Astrocyte (in vitro differentiated cells and primary cell): ENCODE results near the gene CYP46A1. TPM values are rescaled to one million over a fixed set of nuclear protein-coding genes. Genes with fewer than 3 reads are reported as not detected.
A peak's percentile ranks its signal among the peaks of the same experiment; 100 is the strongest.

Experiments
- DNase-seq: peaks from one replicate; pipeline ENCODE4 v3.0.0-alpha.2; 2010; ENCODE audit warnings: low read depth
- FAIRE-seq: peaks from 2 replicates; lab custom pipeline; 2011; peaks lifted over from hg19 to GRCh38; lab: Jason Lieb, UNC
- H2AFZ ChIP-seq: 2 replicates; pipeline ENCODE4 v1.6.0; 2012; ENCODE audit warnings: low read depth, low read length, inconsistent platforms
- H3K27ac ChIP-seq: 2 replicates; pipeline ENCODE4 v1.5.1; 2011; ENCODE audit warnings: low read depth, low read length, inconsistent platforms
- H3K27me3 ChIP-seq: 2 replicates; pipeline ENCODE4 v1.6.0; 2011; ENCODE audit warnings: low read length, inconsistent platforms; ENCODE audit not compliant: insufficient read depth
- H3K36me3 ChIP-seq: 2 replicates; pipeline ENCODE4 v1.5.1; 2011; ENCODE audit warnings: low read length, inconsistent platforms; ENCODE audit not compliant: insufficient read depth
- H3K4me1 ChIP-seq: 2 replicates; pipeline ENCODE4 v1.5.1; 2011; ENCODE audit warnings: low read length, inconsistent platforms; ENCODE audit not compliant: insufficient read depth
- H3K4me2 ChIP-seq: 2 replicates; pipeline ENCODE4 v1.6.0; 2012; ENCODE audit warnings: low read length, inconsistent platforms
- H3K4me3 ChIP-seq: 2 replicates; pipeline ENCODE4 v1.5.1; 2011; ENCODE audit warnings: low read depth, mild to moderate bottlenecking, low read length, inconsistent platforms; ENCODE audit not compliant: insufficient read depth
- H3K79me2 ChIP-seq: 2 replicates; pipeline ENCODE4 v1.6.0; 2012; ENCODE audit warnings: mild to moderate bottlenecking, low read length, inconsistent platforms; ENCODE audit not compliant: insufficient read depth
- H3K9ac ChIP-seq: 2 replicates; pipeline ENCODE4 v1.6.0; 2012; ENCODE audit warnings: mild to moderate bottlenecking, low read length, inconsistent platforms
- H3K9me3 ChIP-seq: 2 replicates; pipeline ENCODE4 v1.5.1; 2012; ENCODE audit warnings: low read depth, mild to moderate bottlenecking, low read length, inconsistent platforms; ENCODE audit not compliant: insufficient read depth
- H4K20me1 ChIP-seq: 2 replicates; pipeline ENCODE4 v1.6.0; 2012; ENCODE audit warnings: low read length, inconsistent platforms; ENCODE audit not compliant: insufficient read depth
- H3K27ac Mint-ChIP-seq: one replicate; pipeline ENCODE4 v1.8.0; 2021; ENCODE audit warnings: mild to moderate bottlenecking, mixed read lengths; ENCODE audit not compliant: unreplicated experiment
- H3K27me3 Mint-ChIP-seq: one replicate; pipeline ENCODE4 v1.8.0; 2021; ENCODE audit warnings: low read depth, mixed read lengths; ENCODE audit not compliant: unreplicated experiment
- H3K36me3 Mint-ChIP-seq: one replicate; pipeline ENCODE4 v1.8.0; 2021; ENCODE audit warnings: low read depth, mixed read lengths; ENCODE audit not compliant: unreplicated experiment
- H3K4me1 Mint-ChIP-seq: one replicate; pipeline ENCODE4 v1.8.0; 2021; ENCODE audit warnings: low read depth, mixed read lengths; ENCODE audit not compliant: unreplicated experiment
- H3K4me3 Mint-ChIP-seq: one replicate; pipeline ENCODE4 v1.8.0; 2021; ENCODE audit warnings: mild to moderate bottlenecking, moderate library complexity, mixed read lengths; ENCODE audit not compliant: unreplicated experiment
- H3K9me3 Mint-ChIP-seq: one replicate; pipeline ENCODE4 v1.8.0; 2021; ENCODE audit warnings: mild to moderate bottlenecking, mixed read lengths; ENCODE audit not compliant: unreplicated experiment
- EZH2 ChIP-seq: IDR thresholded peaks from 2 replicates; pipeline ENCODE4 v1.6.1; 2012; ENCODE audit warnings: mild to moderate bottlenecking, low read length, inconsistent platforms; ENCODE audit not compliant: insufficient read depth
- total RNA-seq: library from RNA; stranded (reverse); gene quantifications from 2 replicates; pipeline ENCODE4 v1.2.1, GENCODE V29; 2021
- TF ChIP-seq, protein P1 (sequence below): IDR thresholded peaks from 2 replicates; pipeline ENCODE4 v1.5.1; 2011; ENCODE audit warnings: low read depth, mild to moderate bottlenecking, inconsistent platforms, low read length, moderate library complexity; ENCODE audit not compliant: insufficient read depth

Gene CYP46A1
- total RNA-seq, 1 donor from 2014 or later: 0.52 TPM

DNA sequence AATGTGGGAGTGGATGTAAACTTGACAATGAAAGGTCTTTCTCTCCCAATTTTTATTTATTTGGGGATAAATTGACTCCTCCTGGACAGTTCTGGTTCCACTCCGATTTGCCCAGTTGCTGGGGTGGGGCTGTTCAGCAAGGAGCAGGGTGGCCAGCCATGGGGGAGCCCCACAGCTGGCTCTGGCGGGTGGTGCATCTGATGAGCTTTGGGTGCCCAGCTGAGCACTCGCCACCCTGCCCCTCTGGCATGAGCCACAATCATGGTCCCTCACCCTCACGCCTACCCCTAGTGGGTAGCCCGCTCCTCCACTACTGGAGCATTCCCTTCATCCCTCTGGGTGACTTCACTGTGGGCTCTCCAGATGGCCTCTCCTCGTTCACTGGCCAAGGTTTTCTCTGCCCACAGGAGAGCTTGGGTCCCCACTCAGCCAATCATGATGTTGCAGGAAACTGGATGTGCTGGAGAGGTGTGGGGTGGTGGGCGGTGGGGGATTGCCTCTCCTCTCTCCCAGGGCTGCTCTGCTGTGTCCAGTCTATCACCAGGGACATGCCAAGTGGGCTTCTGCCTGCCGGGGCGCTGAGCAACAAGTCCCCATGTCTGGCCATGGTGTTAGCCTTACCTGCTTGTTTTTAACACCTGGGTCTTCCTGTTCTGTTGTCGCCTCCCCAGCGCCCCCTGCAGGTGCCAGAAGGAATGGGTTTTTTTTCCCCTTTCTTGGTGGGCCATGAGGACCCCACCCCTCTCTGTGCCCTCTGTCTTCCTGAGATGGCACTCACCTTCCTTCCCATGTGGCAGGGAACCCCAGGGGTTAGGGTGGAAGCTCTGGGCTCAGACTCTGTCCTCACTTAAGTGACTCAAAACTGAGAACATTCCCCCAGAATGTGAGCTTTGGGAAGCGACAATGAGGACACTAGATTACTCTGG, 3.4 kb downstream of the CYP46A1 start:
- no peak overlapping the region for H3K27ac ChIP-seq
- H3K27me3 Mint-ChIP-seq: peaks cover 56% of the 10 kb centered on the region
- no peaks in the 10 kb centered on the region for H4K20me1 ChIP-seq
- no peak overlapping the region for H3K9ac ChIP-seq
- H3K27ac Mint-ChIP-seq: no peak overlapping the region
- H3K4me1 Mint-ChIP-seq: no peaks in the 10 kb centered on the region
- H3K4me3 Mint-ChIP-seq: no peak overlapping the region
- DNase-seq (no peak), FAIRE-seq (no peak)
- no peak overlapping the region for H3K4me2 ChIP-seq
- H2AFZ ChIP-seq: no peak overlapping the region
- H3K36me3 Mint-ChIP-seq: no peaks in the 10 kb centered on the region
- H3K9me3 Mint-ChIP-seq: peaks cover 3% of the 10 kb centered on the region
- H3K27me3 ChIP-seq: peaks cover 5% of the 10 kb centered on the region
- peaks cover 5% of the 10 kb centered on the region for H3K4me1 ChIP-seq
- no peak overlapping the region for H3K4me3 ChIP-seq
- no peaks in the 10 kb centered on the region for H3K36me3 ChIP-seq
- H3K9me3 ChIP-seq: no peaks in the 10 kb centered on the region
- H3K79me2 ChIP-seq: no peaks in the 10 kb centered on the region
- no peak for TF ChIP-seq EZH2
- TF ChIP-seq, protein P1, sequence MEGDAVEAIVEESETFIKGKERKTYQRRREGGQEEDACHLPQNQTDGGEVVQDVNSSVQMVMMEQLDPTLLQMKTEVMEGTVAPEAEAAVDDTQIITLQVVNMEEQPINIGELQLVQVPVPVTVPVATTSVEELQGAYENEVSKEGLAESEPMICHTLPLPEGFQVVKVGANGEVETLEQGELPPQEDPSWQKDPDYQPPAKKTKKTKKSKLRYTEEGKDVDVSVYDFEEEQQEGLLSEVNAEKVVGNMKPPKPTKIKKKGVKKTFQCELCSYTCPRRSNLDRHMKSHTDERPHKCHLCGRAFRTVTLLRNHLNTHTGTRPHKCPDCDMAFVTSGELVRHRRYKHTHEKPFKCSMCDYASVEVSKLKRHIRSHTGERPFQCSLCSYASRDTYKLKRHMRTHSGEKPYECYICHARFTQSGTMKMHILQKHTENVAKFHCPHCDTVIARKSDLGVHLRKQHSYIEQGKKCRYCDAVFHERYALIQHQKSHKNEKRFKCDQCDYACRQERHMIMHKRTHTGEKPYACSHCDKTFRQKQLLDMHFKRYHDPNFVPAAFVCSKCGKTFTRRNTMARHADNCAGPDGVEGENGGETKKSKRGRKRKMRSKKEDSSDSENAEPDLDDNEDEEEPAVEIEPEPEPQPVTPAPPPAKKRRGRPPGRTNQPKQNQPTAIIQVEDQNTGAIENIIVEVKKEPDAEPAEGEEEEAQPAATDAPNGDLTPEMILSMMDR: peak; percentile 44

DNA sequence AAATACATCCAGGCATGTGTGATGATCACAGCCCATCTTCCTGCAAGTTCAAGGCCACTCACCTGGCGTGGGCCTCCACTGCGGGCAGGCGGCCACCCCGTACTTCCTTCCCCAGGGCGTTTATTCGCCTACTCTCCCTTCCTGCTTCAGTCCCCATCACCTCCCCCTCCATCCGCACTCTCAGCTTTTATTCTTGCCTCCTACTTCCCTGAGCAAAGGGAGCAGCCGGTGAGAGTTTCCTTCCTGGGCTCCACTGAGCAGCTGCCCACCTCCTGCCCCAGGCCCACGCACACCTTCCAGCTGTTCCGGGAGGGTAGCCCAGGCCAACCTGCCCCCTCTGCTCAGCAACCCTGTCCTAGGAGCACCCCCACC, 4.1 kb downstream of the CYP46A1 start:
- Histone ChIP-seq H3K4me2 (no peak overlapping the region), H3K4me3 (no peak overlapping the region), H3K9me3 (no peaks in the 10 kb centered on the region), H3K4me1 (peaks cover 1% of the 10 kb centered on the region), H3K27me3 (peaks cover 5% of the 10 kb centered on the region), H4K20me1 (no peaks in the 10 kb centered on the region), H3K79me2 (no peaks in the 10 kb centered on the region), H3K9ac (no peak overlapping the region), H2AFZ (no peak overlapping the region), H3K27ac (no peak overlapping the region), H3K36me3 (no peaks in the 10 kb centered on the region)
- no peak for TF ChIP-seq EZH2
- TF ChIP-seq, protein P1: no peak
- Mint-ChIP-seq H3K27me3 (peaks cover 55% of the 10 kb centered on the region), H3K27ac (no peak overlapping the region), H3K9me3 (peaks cover 3% of the 10 kb centered on the region), H3K4me1 (no peaks in the 10 kb centered on the region), H3K36me3 (no peaks in the 10 kb centered on the region), H3K4me3 (no peak overlapping the region)
- no peak for FAIRE-seq
- no peak for DNase-seq

DNA sequence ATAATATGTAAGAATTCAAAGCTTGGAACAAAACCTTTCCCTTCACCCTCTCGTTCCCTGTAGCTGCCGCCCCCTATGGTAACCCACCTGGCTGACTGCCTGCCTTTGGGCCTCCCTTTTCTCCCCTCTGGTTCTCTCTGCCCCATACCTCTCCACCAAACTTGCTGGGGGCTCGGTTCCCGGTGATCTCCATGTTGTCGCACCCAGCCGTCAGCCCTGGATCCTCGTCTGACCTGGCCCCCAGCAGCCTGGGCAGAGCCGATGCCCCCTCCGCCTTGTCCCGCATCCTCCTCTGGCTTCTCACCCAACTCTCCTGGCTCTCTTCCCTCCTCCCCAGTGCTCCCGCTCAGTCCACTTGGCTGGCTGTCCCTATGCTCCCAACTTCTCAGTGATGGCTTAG, 4.5 kb downstream of the CYP46A1 start:
- no peaks in the 10 kb centered on the region for H3K9me3 ChIP-seq
- H3K36me3 ChIP-seq: no peaks in the 10 kb centered on the region
- TF ChIP-seq EZH2: no peak
- TF ChIP-seq, protein P1: no peak
- H3K9ac ChIP-seq: no peak overlapping the region
- H4K20me1 ChIP-seq: no peaks in the 10 kb centered on the region
- DNase-seq (no peak), FAIRE-seq (no peak)
- no peaks in the 10 kb centered on the region for H3K4me1 ChIP-seq
- no peak overlapping the region for H3K4me3 ChIP-seq
- H2AFZ ChIP-seq: no peak overlapping the region
- Mint-ChIP-seq H3K9me3 (peaks cover 3% of the 10 kb centered on the region), H3K4me3 (no peak overlapping the region), H3K27ac (no peak overlapping the region), H3K36me3 (no peaks in the 10 kb centered on the region), H3K27me3 (peaks cover 55% of the 10 kb centered on the region), H3K4me1 (no peaks in the 10 kb centered on the region)
- H3K4me2 ChIP-seq: no peak overlapping the region
- peaks cover 5% of the 10 kb centered on the region for H3K27me3 ChIP-seq
- no peak overlapping the region for H3K27ac ChIP-seq
- no peaks in the 10 kb centered on the region for H3K79me2 ChIP-seq
